ENCODE data around the gene LRP5. TPM values are rescaled to one million over a fixed set of nuclear protein-coding genes. Genes with fewer than 3 reads are reported as not detected.

Gene LRP5
- polyA plus RNA-seq, 1 donor (not counting 4 experiments of a cell fraction or from before 2014, with no cell fraction given), result 6.6 TPM

DNA sequence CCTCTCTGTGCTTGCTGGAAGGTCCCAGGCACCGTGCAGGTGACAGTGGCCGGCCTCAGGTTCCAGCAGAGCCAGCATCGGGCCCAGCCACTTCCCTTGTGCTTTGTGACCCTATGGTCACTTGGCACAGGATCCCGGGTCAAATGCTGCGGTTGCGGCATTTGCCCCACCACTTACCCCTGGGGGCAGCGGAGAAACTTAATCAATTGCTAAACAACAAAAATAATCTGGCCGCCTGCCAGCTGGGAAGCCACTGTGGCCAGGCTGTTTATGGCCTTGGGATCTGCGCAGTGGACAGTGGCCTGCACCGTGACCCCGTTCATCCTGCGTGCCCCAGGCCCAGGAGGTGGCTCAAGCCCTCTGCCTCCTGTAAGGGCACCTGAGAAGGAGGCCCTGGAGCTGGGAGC is 65.0 kb downstream of the LRP5 start:
- TF ChIP-seq, protein P1, sequence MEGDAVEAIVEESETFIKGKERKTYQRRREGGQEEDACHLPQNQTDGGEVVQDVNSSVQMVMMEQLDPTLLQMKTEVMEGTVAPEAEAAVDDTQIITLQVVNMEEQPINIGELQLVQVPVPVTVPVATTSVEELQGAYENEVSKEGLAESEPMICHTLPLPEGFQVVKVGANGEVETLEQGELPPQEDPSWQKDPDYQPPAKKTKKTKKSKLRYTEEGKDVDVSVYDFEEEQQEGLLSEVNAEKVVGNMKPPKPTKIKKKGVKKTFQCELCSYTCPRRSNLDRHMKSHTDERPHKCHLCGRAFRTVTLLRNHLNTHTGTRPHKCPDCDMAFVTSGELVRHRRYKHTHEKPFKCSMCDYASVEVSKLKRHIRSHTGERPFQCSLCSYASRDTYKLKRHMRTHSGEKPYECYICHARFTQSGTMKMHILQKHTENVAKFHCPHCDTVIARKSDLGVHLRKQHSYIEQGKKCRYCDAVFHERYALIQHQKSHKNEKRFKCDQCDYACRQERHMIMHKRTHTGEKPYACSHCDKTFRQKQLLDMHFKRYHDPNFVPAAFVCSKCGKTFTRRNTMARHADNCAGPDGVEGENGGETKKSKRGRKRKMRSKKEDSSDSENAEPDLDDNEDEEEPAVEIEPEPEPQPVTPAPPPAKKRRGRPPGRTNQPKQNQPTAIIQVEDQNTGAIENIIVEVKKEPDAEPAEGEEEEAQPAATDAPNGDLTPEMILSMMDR (optimal IDR thresholded peaks at IDR 0.05 in 1 of 3, IDR thresholded peaks at IDR 0.05 in 1 of 3, conservative IDR thresholded peaks at IDR 0.05 in 1 of 3; ENCODE audit: extremely low read depth in 1 of 3, insufficient read depth in 2 of 3, low read length in 3 of 3), result no peak
- TF ChIP-seq EZH2 (IDR thresholded peaks at IDR 0.05; ENCODE audit: low read length), result no peak
- dilution Hi-C loops (cut with MboI; ENCODE audit: extremely low pct_ligation_motif_present, low sequenced_read_pairs), result no loop called here
- Histone ChIP-seq H3K9ac (ENCODE audit: control insufficient read depth, extremely low read depth, insufficient read depth, low read length) (no peak overlapping the region), H3K4me3 (ENCODE audit: control insufficient read depth in 2 of 3, extremely low read depth in 1 of 3, insufficient read depth in 2 of 3, low read depth in 1 of 3, low read length in 3 of 3) (no peak overlapping the region), H3K4me1 (ENCODE audit: control insufficient read depth, extremely low read depth, insufficient read depth, low read length) (no peaks in the 10 kb centered on the region), H3K4me2 (ENCODE audit: control insufficient read depth, extremely low read depth, insufficient read depth, low read depth, low read length) (no peak overlapping the region), H3K79me2 (ENCODE audit: control insufficient read depth, insufficient read depth, low read length) (no peaks in the 10 kb centered on the region), H4K20me1 (ENCODE audit: control insufficient read depth, extremely low read depth, insufficient read depth, low read length) (no peaks in the 10 kb centered on the region), H3K9me3 (ENCODE audit: control insufficient read depth, low read depth, low read length) (no peaks in the 10 kb centered on the region), H3K27me3 (ENCODE audit: control insufficient read depth, extremely low read depth, insufficient read depth, low read length) (no peaks in the 10 kb centered on the region), H2AFZ (ENCODE audit: control insufficient read depth, low read length) (no peak overlapping the region), H3K9me1 (ENCODE audit: control insufficient read depth, extremely low read depth, insufficient read depth, low read length) (no peaks in the 10 kb centered on the region), H3K27ac (ENCODE audit: control insufficient read depth, insufficient read depth, low read length) (no peak overlapping the region), H3K36me3 (ENCODE audit: control insufficient read depth in 2 of 2, extremely low read depth in 1 of 2, insufficient read depth in 2 of 2, low read length in 2 of 2) (no peaks in the 10 kb centered on the region)
- FAIRE-seq (no peak), DNase-seq (ENCODE audit: low read depth, low spot score) (no peak)

- H3K27me3 ChIP-seq (ENCODE audit: control insufficient read depth, extremely low read depth, insufficient read depth, low read length), result no peaks in the 10 kb centered on the region
- DNase-seq (ENCODE audit: low read depth, low spot score) (no peak), FAIRE-seq (no peak)
- H3K27ac ChIP-seq (ENCODE audit: control insufficient read depth, insufficient read depth, low read length), result no peak overlapping the region
- no peak overlapping the region for H2AFZ ChIP-seq (ENCODE audit: control insufficient read depth, low read length)
- no peak for TF ChIP-seq EZH2 (IDR thresholded peaks at IDR 0.05; ENCODE audit: low read length)
- TF ChIP-seq, protein P1 (optimal IDR thresholded peaks at IDR 0.05 in 1 of 3, IDR thresholded peaks at IDR 0.05 in 1 of 3, conservative IDR thresholded peaks at IDR 0.05 in 1 of 3; ENCODE audit: extremely low read depth in 1 of 3, insufficient read depth in 2 of 3, low read length in 3 of 3), result no peak
- no peaks in the 10 kb centered on the region for H3K79me2 ChIP-seq (ENCODE audit: control insufficient read depth, insufficient read depth, low read length)
- H3K9me1 ChIP-seq (ENCODE audit: control insufficient read depth, extremely low read depth, insufficient read depth, low read length), result no peaks in the 10 kb centered on the region
- no peaks in the 10 kb centered on the region for H3K9me3 ChIP-seq (ENCODE audit: control insufficient read depth, low read depth, low read length)
- no peaks in the 10 kb centered on the region for H3K36me3 ChIP-seq (ENCODE audit: control insufficient read depth in 2 of 2, extremely low read depth in 1 of 2, insufficient read depth in 2 of 2, low read length in 2 of 2)
- no peaks in the 10 kb centered on the region for H3K4me1 ChIP-seq (ENCODE audit: control insufficient read depth, extremely low read depth, insufficient read depth, low read length)
- H3K9ac ChIP-seq (ENCODE audit: control insufficient read depth, extremely low read depth, insufficient read depth, low read length), result no peak overlapping the region
- dilution Hi-C loops (cut with MboI; ENCODE audit: extremely low pct_ligation_motif_present, low sequenced_read_pairs), result no loop called here
- no peak overlapping the region for H3K4me2 ChIP-seq (ENCODE audit: control insufficient read depth, extremely low read depth, insufficient read depth, low read depth, low read length)
- peaks cover 6% of the 10 kb centered on the region for H4K20me1 ChIP-seq (ENCODE audit: control insufficient read depth, extremely low read depth, insufficient read depth, low read length)
- H3K4me3 ChIP-seq (ENCODE audit: control insufficient read depth in 2 of 3, extremely low read depth in 1 of 3, insufficient read depth in 2 of 3, low read depth in 1 of 3, low read length in 3 of 3), result no peak overlapping the region
Measured at GRCh38 chr11:68379206-68379605, 66.8 kb downstream of the LRP5 start.

Measured in keratinocyte (primary cell).